ENCODE results near the gene CERS4.
"Not testable (repeated sequence)": the region's sequence is repeated elsewhere in the genome, so short reads cannot be mapped to it uniquely, and the experiment has no call there.

The CERS4 gene

DNA sequence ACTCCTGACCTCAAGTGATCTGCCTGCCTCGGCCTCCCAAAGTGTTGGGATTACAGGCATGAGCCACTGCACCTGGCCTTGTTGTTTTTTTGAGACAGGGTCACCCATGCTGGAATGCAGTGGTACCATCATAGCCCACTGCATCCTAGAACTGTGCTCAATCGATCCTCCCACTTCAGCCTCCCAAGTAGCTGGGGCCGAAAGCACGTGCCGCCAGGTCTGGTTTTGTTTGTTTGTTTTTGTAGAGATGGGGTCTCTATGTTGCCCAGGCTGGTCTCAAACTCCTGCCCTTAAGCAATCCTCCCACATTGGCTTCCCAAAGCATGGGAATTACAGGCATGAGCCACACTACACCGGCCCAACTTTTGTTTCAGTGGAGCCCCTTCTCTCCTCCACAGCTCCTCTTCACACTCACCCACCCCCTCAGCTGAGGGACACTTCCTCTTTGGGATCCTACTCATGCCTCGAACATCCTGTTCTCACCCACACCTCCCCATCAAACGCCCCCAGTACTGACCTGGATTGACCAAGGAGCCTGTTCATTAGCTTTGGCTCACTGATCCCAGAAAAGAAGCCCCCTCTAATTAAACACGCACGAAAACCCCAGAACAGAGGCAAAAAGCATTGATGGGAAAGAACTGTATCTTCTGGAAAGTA is 12.8 kb upstream of the CERS4 start:
- no peaks in the 10 kb centered on the region for H3K9me3 ChIP-seq (ENCODE audit: control insufficient read depth, low read depth, low read length)
- no peaks in the 10 kb centered on the region for H3K27me3 ChIP-seq (ENCODE audit: control insufficient read depth, insufficient read depth, low read length)
- H3K4me1 ChIP-seq (ENCODE audit: control insufficient read depth, low read depth, low read length): peaks cover 4% of the 10 kb centered on the region
- no peaks in the 10 kb centered on the region for H3K36me3 ChIP-seq (ENCODE audit: control insufficient read depth, low read depth, low read length)
- no peak overlapping the region for H3K27ac ChIP-seq (ENCODE audit: low read length)
- H3K9ac ChIP-seq (ENCODE audit: low read length): no peak overlapping the region
- no peak overlapping the region for H3K4me3 ChIP-seq (ENCODE audit: low read length)

DNA sequence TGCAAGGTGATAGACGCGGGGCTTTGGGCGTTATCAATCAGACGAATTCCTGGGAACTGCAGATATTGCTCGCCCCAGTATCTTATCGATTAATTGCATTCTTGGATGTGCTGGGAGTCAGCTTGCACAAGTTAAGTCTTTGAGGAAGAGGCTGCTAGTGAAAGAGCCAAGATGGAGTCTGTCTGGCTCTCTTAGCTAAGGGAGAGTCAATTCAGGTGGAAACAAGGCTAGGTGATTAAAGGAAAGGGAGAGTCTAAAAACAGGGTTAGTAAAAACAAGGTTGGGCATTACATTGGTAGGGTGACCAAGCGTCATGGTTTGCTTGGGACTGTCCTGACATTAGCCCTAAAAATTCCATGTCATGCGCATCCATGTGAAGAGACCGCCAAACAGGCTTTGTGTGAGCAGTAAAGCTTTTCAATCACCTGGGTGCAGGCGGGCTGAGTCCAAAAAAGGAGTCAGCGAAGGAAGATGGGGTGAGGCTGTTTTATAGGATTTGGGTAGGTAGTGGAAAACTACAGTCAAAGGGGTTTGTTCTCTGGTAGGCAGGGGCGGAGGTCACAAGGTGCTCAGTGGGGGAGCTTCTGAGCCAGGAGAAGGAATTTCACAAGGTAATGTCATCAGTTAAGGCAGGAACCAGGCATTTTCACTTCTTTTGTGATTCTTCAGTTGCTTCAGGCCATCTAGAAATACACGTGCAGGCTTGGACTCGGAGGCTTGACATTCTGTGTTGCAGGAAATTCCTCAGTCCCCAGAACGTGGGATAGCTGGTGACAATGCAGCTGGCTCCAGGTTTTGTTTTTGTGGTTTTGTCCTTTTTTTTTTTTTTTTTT is 5.7 kb upstream of the CERS4 start:
- not testable (repeated sequence) for H3K9me3 ChIP-seq (ENCODE audit: control insufficient read depth, low read depth, low read length); H3K36me3 ChIP-seq (ENCODE audit: control insufficient read depth, low read depth, low read length); H3K4me3 ChIP-seq (ENCODE audit: low read length); H3K27me3 ChIP-seq (ENCODE audit: control insufficient read depth, insufficient read depth, low read length)
- peaks cover 15% of the 10 kb centered on the region for H3K4me1 ChIP-seq (ENCODE audit: control insufficient read depth, low read depth, low read length)
- H3K9ac ChIP-seq (ENCODE audit: low read length): peak overlapping the region; percentile 38
- H3K27ac ChIP-seq (ENCODE audit: low read length): peak overlapping the region; percentile 67

DNA sequence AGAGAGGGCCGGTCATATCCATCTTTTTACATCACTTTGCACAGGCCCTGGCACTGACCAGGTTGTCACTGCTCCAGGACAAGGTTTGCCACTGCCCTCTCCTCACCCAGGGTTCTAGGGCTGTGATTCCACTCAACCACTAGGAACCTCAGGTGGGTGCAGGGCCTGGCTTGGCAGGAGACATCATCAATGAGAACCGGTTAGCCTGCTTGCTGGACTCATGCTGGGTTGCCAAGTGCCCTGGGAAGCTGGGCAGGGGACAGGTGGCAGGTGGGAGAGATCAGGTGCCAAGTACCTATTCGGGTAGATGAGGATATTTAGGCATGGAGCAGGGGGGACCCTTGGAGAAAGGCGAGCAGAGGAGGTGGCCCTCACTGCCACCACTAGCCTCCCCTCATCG is 4.2 kb upstream of the CERS4 start:
- Histone ChIP-seq H3K4me1 (ENCODE audit: control insufficient read depth, low read depth, low read length) (peaks cover 15% of the 10 kb centered on the region), H3K27ac (ENCODE audit: low read length) (no peak overlapping the region), H3K27me3 (ENCODE audit: control insufficient read depth, insufficient read depth, low read length) (no peaks in the 10 kb centered on the region), H3K9me3 (ENCODE audit: control insufficient read depth, low read depth, low read length) (no peaks in the 10 kb centered on the region), H3K9ac (ENCODE audit: low read length) (no peak overlapping the region), H3K4me3 (ENCODE audit: low read length) (no peak overlapping the region), H3K36me3 (ENCODE audit: control insufficient read depth, low read depth, low read length) (no peaks in the 10 kb centered on the region)

DNA sequence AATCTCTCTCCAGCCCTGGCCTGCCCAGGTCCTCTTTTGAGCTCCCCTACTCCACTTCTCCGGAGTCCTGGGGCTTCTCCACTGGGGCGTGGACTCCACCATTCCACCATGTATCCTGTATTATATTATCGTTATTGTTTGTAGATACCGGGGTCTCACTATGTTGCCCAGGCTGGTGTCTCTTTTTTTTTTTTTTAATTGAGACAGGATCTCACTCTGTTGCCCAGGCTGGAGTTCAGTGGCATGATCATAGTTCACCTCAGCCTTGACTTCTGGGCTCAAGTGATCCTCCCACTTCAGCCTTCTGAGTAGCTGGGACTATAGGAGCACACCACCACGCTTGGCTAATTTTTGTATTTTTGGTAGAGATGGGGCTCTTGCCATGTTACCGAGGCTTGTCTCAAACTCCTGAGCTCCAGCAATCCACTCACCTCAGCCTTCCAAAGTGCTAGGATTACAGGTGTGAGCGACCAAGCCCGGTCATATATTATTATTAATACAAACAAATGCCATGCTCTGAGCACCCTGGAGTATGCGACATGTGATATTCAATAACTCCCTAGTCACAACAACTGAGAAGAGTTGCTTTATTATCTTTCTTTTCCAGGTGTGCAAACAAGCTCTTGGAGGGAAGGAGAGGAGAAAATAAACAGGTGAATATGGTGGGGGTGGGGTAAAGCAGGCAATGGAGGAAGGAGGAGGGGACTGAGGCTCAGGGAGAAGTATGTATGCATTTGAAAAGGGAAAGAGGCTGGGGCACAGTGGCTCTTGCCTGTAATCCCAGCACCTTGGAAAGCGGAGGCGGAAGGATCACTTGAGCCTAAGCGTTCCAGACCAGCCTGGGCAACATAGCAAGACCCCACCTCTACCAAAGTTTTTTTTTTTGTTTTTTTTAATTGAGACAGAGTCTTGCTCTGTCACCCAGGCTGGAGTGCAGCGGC is 2.8 kb upstream of the CERS4 start:
- Histone ChIP-seq H3K9ac (ENCODE audit: low read length) (no peak overlapping the region), H3K36me3 (ENCODE audit: control insufficient read depth, low read depth, low read length) (peaks cover 3% of the 10 kb centered on the region), H3K4me1 (ENCODE audit: control insufficient read depth, low read depth, low read length) (peaks cover 15% of the 10 kb centered on the region), H3K27me3 (ENCODE audit: control insufficient read depth, insufficient read depth, low read length) (no peaks in the 10 kb centered on the region), H3K9me3 (ENCODE audit: control insufficient read depth, low read depth, low read length) (no peaks in the 10 kb centered on the region), H3K4me3 (ENCODE audit: low read length) (no peak overlapping the region), H3K27ac (ENCODE audit: low read length) (no peak overlapping the region)

DNA sequence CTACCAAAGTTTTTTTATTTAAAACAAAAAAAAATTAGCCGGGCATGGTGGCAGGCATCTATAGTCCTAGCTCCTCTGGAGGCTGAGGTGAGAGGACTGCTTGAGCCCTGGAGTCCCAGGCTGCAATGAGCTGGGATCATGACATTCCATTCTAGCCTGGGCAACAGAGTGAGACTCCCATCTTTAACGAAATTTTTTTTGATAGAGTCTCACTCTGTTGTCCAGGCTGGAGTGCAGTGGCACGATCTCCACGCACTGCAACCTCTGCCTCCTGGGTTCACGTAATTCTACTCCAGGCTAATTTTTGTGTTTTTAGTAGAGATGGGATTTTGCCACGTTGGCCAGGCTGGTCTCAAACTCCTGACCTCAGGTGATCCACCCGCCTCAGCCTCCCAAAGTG is 1.8 kb upstream of the CERS4 start:
- H3K4me3 ChIP-seq (ENCODE audit: low read length); H3K27me3 ChIP-seq (ENCODE audit: control insufficient read depth, insufficient read depth, low read length); H3K9ac ChIP-seq (ENCODE audit: low read length); H3K9me3 ChIP-seq (ENCODE audit: control insufficient read depth, low read depth, low read length); H3K36me3 ChIP-seq (ENCODE audit: control insufficient read depth, low read depth, low read length); H3K27ac ChIP-seq (ENCODE audit: low read length): not testable (repeated sequence)
- H3K4me1 ChIP-seq (ENCODE audit: control insufficient read depth, low read depth, low read length): peaks cover 15% of the 10 kb centered on the region

DNA sequence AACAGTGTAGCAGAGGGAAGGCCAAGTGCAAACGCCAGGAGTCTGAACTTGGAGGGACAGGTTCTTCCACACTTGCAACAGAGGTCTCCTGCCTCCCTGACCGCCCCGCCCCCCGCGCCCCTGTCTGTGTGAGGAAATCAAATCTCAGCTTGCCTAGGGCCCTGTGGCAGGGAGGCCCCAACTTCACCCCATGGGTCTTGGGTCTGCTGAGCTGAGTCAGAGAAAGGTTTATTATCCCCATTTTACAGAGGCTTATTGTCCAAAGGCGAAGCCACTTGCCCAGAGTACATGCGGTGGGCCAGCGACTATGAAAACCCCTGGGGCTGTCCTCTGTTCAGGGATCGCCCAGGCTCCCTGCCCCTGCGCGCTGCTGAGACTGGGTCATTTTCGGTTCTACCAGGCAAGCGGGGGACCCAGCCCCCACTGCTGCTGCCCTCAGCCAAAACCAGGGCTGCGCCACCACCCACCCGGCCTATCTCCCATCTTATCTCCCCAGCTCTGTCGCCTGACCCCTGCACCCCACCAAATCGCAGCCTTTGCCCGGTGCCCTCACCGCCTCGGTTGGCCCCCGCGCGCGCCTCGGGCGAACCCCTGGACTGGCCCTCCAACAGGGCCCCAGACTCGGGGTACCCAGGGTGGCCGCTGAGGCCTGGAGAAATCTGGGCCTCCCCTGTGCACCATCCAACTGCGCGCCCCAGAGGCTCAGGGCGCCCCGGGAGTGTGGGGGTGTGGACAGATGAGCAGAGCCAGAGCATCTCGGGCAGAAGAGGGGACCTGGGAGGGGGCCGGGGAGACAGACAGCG is 850 bp upstream of the CERS4 start:
- Histone ChIP-seq H3K36me3 (ENCODE audit: control insufficient read depth, low read depth, low read length) (peaks cover 3% of the 10 kb centered on the region), H3K27me3 (ENCODE audit: control insufficient read depth, insufficient read depth, low read length) (no peaks in the 10 kb centered on the region), H3K9me3 (ENCODE audit: control insufficient read depth, low read depth, low read length) (no peaks in the 10 kb centered on the region), H3K4me1 (ENCODE audit: control insufficient read depth, low read depth, low read length) (peaks cover 14% of the 10 kb centered on the region), H3K27ac (ENCODE audit: low read length) (no peak overlapping the region), H3K4me3 (ENCODE audit: low read length) (peak overlapping the region; percentile 50), H3K9ac (ENCODE audit: low read length) (no peak overlapping the region)

DNA sequence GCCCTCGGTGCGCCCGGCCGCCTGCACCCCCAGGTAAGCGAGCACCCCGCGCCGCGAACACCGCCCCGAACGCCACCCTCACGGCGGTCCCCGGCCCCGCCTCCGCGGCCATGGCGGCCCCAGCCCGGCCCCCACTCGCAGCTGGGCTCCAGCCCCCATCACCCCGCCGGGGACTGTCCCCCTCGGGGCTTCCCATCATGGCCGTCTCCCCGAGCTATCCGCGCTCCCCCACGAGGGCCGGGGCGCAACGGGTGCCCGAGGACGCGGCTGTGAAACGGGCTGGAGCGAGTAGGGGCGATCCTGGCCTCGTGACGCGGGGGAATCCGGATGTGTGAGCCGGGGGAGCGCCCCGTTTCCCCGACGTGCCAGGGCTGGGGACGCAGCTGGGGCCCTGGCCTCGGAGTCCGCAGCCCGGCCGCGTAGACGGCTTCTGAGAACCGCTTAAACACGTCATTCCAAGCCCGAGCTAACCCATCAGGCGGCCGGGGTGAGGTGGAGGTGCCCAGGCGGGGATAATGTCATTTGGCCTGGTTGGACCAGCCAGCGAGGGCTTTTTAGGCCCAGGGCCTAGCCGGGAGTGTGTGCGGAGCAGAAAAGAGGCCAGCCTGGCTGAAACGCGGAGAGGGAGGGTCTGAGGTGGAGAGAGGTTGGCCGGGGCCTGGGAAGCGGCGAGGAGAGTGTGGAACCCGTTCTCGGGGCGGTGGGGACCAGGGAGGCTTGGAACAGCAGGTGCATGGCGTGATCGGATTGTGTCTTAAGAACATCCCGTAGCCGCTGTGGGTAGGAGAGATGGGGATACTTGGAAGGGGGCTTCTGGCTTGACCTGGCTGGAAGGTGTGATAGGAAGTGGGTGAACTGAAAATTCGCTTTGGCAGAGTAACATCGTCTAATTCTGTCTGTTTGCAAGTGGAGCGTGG is 550 bp downstream of the CERS4 start:
- no peak overlapping the region for H3K27ac ChIP-seq (ENCODE audit: low read length)

DNA sequence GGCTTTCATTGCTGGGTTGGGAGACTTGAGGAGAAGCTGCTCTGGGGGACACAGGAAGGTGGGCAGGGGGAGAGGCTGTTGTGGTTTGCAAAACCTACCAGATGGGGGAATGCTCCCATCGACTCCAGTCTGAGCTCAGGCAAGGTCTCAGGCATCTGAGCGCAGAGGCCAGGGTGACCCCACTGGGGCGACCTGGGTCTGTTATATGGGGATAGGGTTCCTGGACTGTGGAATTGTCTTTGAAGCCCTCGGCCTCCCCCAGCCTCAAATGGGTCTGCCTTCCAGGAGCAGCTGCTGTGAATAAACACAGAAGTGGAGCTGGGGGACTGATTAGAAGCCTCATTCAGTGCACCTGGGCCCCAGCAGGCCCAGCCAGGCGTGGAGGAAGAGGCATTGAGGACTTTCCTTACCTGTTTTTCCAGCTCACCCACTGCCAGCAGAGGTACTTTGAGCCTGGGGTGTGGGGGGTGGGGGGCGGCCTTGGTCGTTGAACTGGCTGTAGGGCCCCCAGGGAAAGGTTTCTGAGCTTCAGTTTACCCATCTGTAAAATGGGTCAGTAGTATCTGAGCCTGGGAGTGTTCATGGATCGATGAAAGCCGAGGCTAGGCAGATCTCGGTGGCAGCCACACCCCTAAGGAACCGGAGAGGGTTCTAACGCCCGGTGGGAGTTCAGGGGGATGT is 1.4 kb downstream of the CERS4 start:
- H3K4me3 ChIP-seq (ENCODE audit: low read length): peak overlapping the region; percentile 85
- H3K9ac ChIP-seq (ENCODE audit: low read length): peak overlapping the region; percentile 56
- H3K27me3 ChIP-seq (ENCODE audit: control insufficient read depth, insufficient read depth, low read length): no peaks in the 10 kb centered on the region
- peaks cover 3% of the 10 kb centered on the region for H3K36me3 ChIP-seq (ENCODE audit: control insufficient read depth, low read depth, low read length)
- H3K27ac ChIP-seq (ENCODE audit: low read length): no peak overlapping the region
- peaks cover 5% of the 10 kb centered on the region for H3K4me1 ChIP-seq (ENCODE audit: control insufficient read depth, low read depth, low read length)
- no peaks in the 10 kb centered on the region for H3K9me3 ChIP-seq (ENCODE audit: control insufficient read depth, low read depth, low read length)

More for the DNA sequence above, 550 bp downstream of the CERS4 start:
- Histone ChIP-seq H3K4me1 (ENCODE audit: control insufficient read depth, low read depth, low read length) (peaks cover 8% of the 10 kb centered on the region), H3K27me3 (ENCODE audit: control insufficient read depth, insufficient read depth, low read length) (no peaks in the 10 kb centered on the region), H3K9ac (ENCODE audit: low read length) (peak overlapping the region; percentile 56), H3K9me3 (ENCODE audit: control insufficient read depth, low read depth, low read length) (no peaks in the 10 kb centered on the region), H3K4me3 (ENCODE audit: low read length) (peak overlapping the region; percentile 85), H3K36me3 (ENCODE audit: control insufficient read depth, low read depth, low read length) (peaks cover 3% of the 10 kb centered on the region)

DNA sequence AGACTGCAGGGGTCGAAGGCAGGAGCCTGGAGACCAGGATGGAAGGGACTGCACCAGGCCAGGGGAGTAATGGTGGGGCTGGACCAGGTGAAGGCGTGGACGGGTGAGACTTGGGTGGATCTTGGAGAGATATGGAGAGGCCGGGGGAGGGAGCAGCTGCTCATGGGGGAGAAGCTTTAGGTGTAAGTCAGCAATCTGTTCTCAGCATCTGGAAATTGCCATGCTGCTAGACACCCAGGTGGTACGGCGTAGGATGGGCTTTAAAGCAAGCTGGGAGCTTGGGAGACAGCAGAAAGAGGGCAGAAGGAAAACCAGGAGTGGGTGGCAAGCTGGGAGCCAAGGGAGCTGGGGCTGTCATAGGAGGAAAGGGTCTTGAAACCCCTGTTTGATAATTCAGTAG is 3.0 kb downstream of the CERS4 start:
- Histone ChIP-seq H3K9ac (ENCODE audit: low read length) (no peak overlapping the region), H3K4me3 (ENCODE audit: low read length) (no peak overlapping the region), H3K4me1 (ENCODE audit: control insufficient read depth, low read depth, low read length) (no peaks in the 10 kb centered on the region), H3K36me3 (ENCODE audit: control insufficient read depth, low read depth, low read length) (peaks cover 3% of the 10 kb centered on the region), H3K27me3 (ENCODE audit: control insufficient read depth, insufficient read depth, low read length) (no peaks in the 10 kb centered on the region), H3K9me3 (ENCODE audit: control insufficient read depth, low read depth, low read length) (no peaks in the 10 kb centered on the region), H3K27ac (ENCODE audit: low read length) (no peak overlapping the region)

DNA sequence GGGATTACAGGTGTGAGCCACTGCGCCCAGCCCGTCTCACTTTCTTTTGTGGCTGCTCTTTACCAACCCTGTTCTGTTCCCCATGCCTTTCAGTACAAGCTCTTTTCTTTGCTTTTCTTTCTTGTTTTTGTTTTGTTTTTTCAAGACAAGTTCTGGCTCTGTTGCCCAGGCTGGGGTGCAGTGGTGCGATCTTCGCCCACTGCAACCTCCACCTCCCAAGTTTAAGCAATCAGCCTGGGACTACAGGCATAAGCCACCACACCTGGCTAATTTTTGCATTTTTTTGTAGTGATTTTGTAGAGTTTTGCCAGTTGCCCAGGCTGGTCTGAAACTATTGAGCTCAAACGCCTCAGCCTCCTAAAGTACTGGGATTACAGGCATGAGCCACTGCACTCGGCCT is 3.7 kb downstream of the CERS4 start:
- Histone ChIP-seq H3K27me3 (ENCODE audit: control insufficient read depth, insufficient read depth, low read length) (no peaks in the 10 kb centered on the region), H3K9me3 (ENCODE audit: control insufficient read depth, low read depth, low read length) (no peaks in the 10 kb centered on the region), H3K4me3 (ENCODE audit: low read length) (no peak overlapping the region), H3K36me3 (ENCODE audit: control insufficient read depth, low read depth, low read length) (peaks cover 3% of the 10 kb centered on the region), H3K27ac (ENCODE audit: low read length) (no peak overlapping the region), H3K4me1 (ENCODE audit: control insufficient read depth, low read depth, low read length) (no peaks in the 10 kb centered on the region), H3K9ac (ENCODE audit: low read length) (no peak overlapping the region)

All from iPS-18a (cell line).